ENCODE results near the gene TMEM50B.

GRCh38 chr21:33414926-33415325 is 64.8 kb downstream of the TMEM50B start:
- TF ChIP-seq CTCF (IDR thresholded peaks at IDR 0.05; ENCODE audit: poor library complexity) (no peak), EZH2 (IDR thresholded peaks at IDR 0.05; ENCODE audit: borderline replicate concordance) (no peak), EZH2phosphoT487 (IDR thresholded peaks at IDR 0.05; ENCODE audit: low read depth, severe bottlenecking, unreplicated experiment) (no peak)

Measured in hepatocyte (in vitro differentiated cells).